K562 (cell line): ENCODE measurements around the gene EXOC3. TPM values are rescaled to one million over a fixed set of nuclear protein-coding genes. Genes with fewer than 3 reads are reported as not detected.
A peak's percentile ranks its signal among the peaks of the same experiment; 100 is the strongest.

Source experiments
- HSF4 ChIP-seq: fragments of 250-450 bp; sonication (Bioruptor Pico); IDR thresholded peaks from 2 replicates; pipeline ENCODE4 v2.1.2; 2022; ENCODE audit warnings: mild to moderate bottlenecking, moderate library complexity, borderline replicate concordance
- NFIX ChIP-seq: fragments of 250-450 bp; sonication (Bioruptor Pico); IDR thresholded peaks from 2 replicates; pipeline ENCODE4 v1.4.0; 2020; ENCODE audit warnings: low read depth, mild to moderate bottlenecking, moderate library complexity
- POLR2A ChIP-seq: fragments of 450-650 bp; conservative IDR thresholded peaks from 2 replicates; pipeline ENCODE4 v1.6.1; 2016
- POU5F1 ChIP-seq: fragments of 150-350 bp; IDR thresholded peaks from 2 replicates; pipeline ENCODE4 v1.6.1; 2014; ENCODE audit warnings: borderline replicate concordance, low read length, low read depth, mild to moderate bottlenecking; ENCODE audit not compliant: partially characterized antibody
- RBM17 ChIP-seq: fragments of 200-400 bp; formaldehyde crosslinking; IDR thresholded peaks from 2 replicates; pipeline ENCODE4 v1.6.1; 2017; ENCODE audit warnings: low read depth, mild to moderate bottlenecking, low read length, borderline replicate concordance
- SIX5 ChIP-seq, 2 experiments: IDR thresholded peaks; 2 replicates each; pipeline ENCODE4 v1.6.1; 2011; ENCODE audit warnings: low read length in 2 of 2, borderline replicate concordance in 1 of 2, low read depth in 1 of 2, mild to moderate bottlenecking in 1 of 2, moderate library complexity in 1 of 2; ENCODE audit not compliant: insufficient read depth in 1 of 2
- SMARCA4 ChIP-seq: fragments of 450-650 bp; IDR thresholded peaks from 2 replicates; pipeline ENCODE4 v1.6.1; 2016
- ZC3H11A ChIP-seq: IDR thresholded peaks from 2 replicates; pipeline ENCODE4 v1.6.1; 2012; ENCODE audit warnings: low read depth, low read length, improper control_type of control experiment
- ZC3H4 ChIP-seq: sonication (generic); formaldehyde crosslinking; IDR thresholded peaks from 2 replicates; pipeline ENCODE4 v1.9.0; 2021; ENCODE audit warnings: missing genetic modification reagents, borderline replicate concordance
- ZNF766 ChIP-seq: fragments of 200-800 bp; sonication (Bioruptor generic); conservative IDR thresholded peaks from 2 replicates; pipeline ENCODE4 v1.6.1; 2016; ENCODE audit warnings: missing genetic modification characterization, missing compliant biosample characterization
- polyA plus RNA-seq, 8 experiments: library from polyadenylated mRNA; depleted of rRNA in 4 of 8; stranded (reverse) in 5 of 8; unstranded in 3 of 8; fragments of >200 nt; fragmentation: Nextera tagmentation in 2 of 8; fragmentation: Illumina TruSeq in 1 of 8; extraction: Ambion mirVana in 2 of 8; extraction: Trizol in 1 of 8; gene quantifications; 2 replicates each; pipeline versions ENCODE4 v1.2.1 to v1.2.3, GENCODE V29; 2011 to 2014; ENCODE audit warnings: inconsistent platforms in 1 of 8, missing spikeins in 1 of 8
- total RNA-seq, 7 experiments: library from RNA; depleted of rRNA in 6 of 7; stranded (reverse); fragments of >200 nt in 6 of 7; fragmentation: Illumina TruSeq in 2 of 7; extraction: Trizol in 2 of 7; gene quantifications; 2 replicates each; pipeline versions ENCODE4 v1.2.1 to v1.2.3, GENCODE V29; 2011 to 2021; ENCODE audit warnings: low replicate concordance in 1 of 7
- TF ChIP-seq, protein P1 (sequence below), 2 experiments: fragments of 450-650 bp in 1 of 2; sonication (generic) in 1 of 2; formaldehyde crosslinking; conservative IDR thresholded peaks; 2 replicates each; pipeline versions ENCODE4 v1.4.0 to v1.8.1; 2020 to 2022; ENCODE audit warnings: mild to moderate bottlenecking in 1 of 2, missing genetic modification reagents in 1 of 2
- TF ChIP-seq, protein P2 (sequence below): fragments of 450-650 bp; IDR thresholded peaks from 2 replicates; pipeline ENCODE4 v1.6.1; 2016; ENCODE audit warnings: mild to moderate bottlenecking
- TF ChIP-seq, protein P3 (sequence below): IDR thresholded peaks from 2 replicates; pipeline ENCODE4 v1.6.1; 2014; ENCODE audit warnings: antibody characterized with exemption
- TF ChIP-seq, protein P4 (sequence below): sonication (generic); formaldehyde crosslinking; IDR thresholded peaks from 2 replicates; pipeline ENCODE4 v1.8.1; 2023; ENCODE audit warnings: mild to moderate bottlenecking, missing genetic modification reagents
- TF ChIP-seq, protein P5 (sequence below): IDR thresholded peaks from 3 replicates; pipeline ENCODE4 v1.6.1; 2011; ENCODE audit warnings: borderline replicate concordance, mild to moderate bottlenecking; ENCODE audit not compliant: insufficient read length, insufficient read depth
- TF ChIP-seq, protein P6 (sequence below): fragments of 450-650 bp; IDR thresholded peaks from 2 replicates; pipeline ENCODE4 v1.6.1; 2016; ENCODE audit warnings: antibody characterized with exemption

EXOC3 gene
- total and polyA plus RNA-seq, 9 of the 15 experiments (the other 6 are each of a cell fraction or from before 2014, with no cell fraction given): 1.4 to 41.9 (median 22.4) TPM

DNA sequence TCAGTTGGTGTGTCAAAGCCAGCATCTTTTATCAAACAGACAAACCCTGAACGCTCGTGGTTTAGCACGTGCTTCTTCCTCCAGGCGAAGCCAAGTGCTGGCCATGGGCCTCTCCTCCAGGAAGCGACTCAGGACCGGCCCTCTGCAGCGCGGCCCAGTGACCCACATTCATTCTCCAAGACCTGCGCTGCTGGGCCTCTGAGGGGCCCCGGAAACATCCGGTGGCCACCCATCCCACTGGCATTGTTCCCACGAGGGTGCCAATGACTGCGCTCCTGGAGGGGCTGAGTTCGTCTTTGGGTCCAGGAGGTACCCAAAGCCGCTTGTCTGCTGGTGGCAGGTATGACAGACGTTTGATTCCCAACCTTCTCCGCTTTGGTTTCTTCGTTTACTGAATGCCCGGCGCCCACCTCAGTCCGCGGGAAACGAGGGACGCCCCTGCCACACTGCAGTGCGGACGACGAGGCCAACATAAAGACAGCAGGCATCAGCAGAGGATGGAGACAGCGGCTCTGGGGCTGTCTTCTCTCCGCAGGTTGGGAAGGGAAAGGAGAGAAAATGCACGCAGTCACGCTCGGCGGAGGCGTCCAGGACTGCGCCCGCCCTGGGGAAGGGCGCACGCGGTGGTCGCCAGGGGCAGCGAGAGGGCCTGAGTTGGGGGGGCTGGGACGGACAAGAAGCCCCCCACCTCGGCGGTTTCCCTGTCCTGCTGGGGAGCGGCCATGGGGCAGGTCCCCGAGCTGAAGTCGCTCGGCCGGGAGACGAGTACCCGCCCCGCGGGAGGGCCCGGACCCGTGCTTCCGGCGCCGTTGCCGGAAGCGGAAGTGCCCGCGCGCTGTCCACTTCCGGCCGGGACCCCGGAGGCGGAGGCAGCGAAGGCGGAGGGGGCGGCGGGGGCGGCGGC, at the start of gene EXOC3 (continued):
- TF ChIP-seq, protein P1, sequence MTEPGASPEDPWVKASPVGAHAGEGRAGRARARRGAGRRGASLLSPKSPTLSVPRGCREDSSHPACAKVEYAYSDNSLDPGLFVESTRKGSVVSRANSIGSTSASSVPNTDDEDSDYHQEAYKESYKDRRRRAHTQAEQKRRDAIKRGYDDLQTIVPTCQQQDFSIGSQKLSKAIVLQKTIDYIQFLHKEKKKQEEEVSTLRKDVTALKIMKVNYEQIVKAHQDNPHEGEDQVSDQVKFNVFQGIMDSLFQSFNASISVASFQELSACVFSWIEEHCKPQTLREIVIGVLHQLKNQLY (CRISPR knock-in tag; conservative IDR thresholded peaks at IDR 0.05): 0 out of 4 replicates have a peak, but pooled peaks of 1 of the 2 experiments have one; percentile 54
- TF ChIP-seq HSF4: no peak
- TF ChIP-seq, protein P2, sequence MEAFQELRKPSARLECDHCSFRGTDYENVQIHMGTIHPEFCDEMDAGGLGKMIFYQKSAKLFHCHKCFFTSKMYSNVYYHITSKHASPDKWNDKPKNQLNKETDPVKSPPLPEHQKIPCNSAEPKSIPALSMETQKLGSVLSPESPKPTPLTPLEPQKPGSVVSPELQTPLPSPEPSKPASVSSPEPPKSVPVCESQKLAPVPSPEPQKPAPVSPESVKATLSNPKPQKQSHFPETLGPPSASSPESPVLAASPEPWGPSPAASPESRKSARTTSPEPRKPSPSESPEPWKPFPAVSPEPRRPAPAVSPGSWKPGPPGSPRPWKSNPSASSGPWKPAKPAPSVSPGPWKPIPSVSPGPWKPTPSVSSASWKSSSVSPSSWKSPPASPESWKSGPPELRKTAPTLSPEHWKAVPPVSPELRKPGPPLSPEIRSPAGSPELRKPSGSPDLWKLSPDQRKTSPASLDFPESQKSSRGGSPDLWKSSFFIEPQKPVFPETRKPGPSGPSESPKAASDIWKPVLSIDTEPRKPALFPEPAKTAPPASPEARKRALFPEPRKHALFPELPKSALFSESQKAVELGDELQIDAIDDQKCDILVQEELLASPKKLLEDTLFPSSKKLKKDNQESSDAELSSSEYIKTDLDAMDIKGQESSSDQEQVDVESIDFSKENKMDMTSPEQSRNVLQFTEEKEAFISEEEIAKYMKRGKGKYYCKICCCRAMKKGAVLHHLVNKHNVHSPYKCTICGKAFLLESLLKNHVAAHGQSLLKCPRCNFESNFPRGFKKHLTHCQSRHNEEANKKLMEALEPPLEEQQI: no peak
- TF ChIP-seq, protein P3, sequence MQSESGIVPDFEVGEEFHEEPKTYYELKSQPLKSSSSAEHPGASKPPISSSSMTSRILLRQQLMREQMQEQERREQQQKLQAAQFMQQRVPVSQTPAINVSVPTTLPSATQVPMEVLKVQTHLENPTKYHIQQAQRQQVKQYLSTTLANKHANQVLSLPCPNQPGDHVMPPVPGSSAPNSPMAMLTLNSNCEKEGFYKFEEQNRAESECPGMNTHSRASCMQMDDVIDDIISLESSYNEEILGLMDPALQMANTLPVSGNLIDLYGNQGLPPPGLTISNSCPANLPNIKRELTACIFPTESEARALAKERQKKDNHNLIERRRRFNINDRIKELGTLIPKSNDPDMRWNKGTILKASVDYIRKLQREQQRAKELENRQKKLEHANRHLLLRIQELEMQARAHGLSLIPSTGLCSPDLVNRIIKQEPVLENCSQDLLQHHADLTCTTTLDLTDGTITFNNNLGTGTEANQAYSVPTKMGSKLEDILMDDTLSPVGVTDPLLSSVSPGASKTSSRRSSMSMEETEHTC: no peak
- no peak for TF ChIP-seq RBM17
- TF ChIP-seq NFIX (CRISPR knock-in tag): no peak
- TF ChIP-seq POU5F1: no peak
- no peak for TF ChIP-seq SIX5 (IDR thresholded peaks at IDR 0.05; ENCODE audit: borderline replicate concordance in 1 of 2, insufficient read depth in 1 of 2, low read depth in 1 of 2, low read length in 2 of 2)
- TF ChIP-seq ZC3H11A: no peak
- TF ChIP-seq, protein P4, sequence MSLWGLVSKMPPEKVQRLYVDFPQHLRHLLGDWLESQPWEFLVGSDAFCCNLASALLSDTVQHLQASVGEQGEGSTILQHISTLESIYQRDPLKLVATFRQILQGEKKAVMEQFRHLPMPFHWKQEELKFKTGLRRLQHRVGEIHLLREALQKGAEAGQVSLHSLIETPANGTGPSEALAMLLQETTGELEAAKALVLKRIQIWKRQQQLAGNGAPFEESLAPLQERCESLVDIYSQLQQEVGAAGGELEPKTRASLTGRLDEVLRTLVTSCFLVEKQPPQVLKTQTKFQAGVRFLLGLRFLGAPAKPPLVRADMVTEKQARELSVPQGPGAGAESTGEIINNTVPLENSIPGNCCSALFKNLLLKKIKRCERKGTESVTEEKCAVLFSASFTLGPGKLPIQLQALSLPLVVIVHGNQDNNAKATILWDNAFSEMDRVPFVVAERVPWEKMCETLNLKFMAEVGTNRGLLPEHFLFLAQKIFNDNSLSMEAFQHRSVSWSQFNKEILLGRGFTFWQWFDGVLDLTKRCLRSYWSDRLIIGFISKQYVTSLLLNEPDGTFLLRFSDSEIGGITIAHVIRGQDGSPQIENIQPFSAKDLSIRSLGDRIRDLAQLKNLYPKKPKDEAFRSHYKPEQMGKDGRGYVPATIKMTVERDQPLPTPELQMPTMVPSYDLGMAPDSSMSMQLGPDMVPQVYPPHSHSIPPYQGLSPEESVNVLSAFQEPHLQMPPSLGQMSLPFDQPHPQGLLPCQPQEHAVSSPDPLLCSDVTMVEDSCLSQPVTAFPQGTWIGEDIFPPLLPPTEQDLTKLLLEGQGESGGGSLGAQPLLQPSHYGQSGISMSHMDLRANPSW (CRISPR knock-in tag): peak; percentile 13; the same call in 1 of the 2 replicates
- TF ChIP-seq, protein P5, sequence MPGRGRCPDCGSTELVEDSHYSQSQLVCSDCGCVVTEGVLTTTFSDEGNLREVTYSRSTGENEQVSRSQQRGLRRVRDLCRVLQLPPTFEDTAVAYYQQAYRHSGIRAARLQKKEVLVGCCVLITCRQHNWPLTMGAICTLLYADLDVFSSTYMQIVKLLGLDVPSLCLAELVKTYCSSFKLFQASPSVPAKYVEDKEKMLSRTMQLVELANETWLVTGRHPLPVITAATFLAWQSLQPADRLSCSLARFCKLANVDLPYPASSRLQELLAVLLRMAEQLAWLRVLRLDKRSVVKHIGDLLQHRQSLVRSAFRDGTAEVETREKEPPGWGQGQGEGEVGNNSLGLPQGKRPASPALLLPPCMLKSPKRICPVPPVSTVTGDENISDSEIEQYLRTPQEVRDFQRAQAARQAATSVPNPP: no peak
- TF ChIP-seq, protein P6, sequence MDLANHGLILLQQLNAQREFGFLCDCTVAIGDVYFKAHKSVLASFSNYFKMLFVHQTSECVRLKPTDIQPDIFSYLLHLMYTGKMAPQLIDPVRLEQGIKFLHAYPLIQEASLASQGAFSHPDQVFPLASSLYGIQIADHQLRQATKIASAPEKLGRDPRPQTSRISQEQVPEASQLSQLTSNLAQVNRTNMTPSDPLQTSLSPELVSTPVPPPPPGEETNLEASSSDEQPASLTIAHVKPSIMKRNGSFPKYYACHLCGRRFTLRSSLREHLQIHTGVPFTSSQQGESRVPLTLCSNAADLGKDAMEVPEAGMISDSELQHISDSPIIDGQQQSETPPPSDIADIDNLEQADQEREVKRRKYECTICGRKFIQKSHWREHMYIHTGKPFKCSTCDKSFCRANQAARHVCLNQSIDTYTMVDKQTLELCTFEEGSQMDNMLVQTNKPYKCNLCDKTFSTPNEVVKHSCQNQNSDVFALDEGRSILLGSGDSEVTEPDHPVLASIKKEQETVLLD: no peak
- TF ChIP-seq SMARCA4: no peak
- TF ChIP-seq ZC3H4 (CRISPR knock-in tag): no peak
- TF ChIP-seq ZNF766 (CRISPR knock-in tag): no peak
- peak; percentile 89 for TF ChIP-seq POLR2A
